NB4 (cell line): ENCODE results near the gene TAF4.

ENCODE experiments used
- DNase-seq: peaks from one replicate; pipeline ENCODE4 v3.0.0; 2010; ENCODE audit warnings: low read depth
- H3K4me3 ChIP-seq: one replicate; pipeline ENCODE4 v1.5.1; 2011; ENCODE audit warnings: mild to moderate bottlenecking, low read depth, low read length, moderate library complexity
- CTCF ChIP-seq: IDR thresholded peaks from one replicate; pipeline ENCODE4 v1.5.1; 2012; ENCODE audit warnings: low read depth, low read length
- MAX ChIP-seq: IDR thresholded peaks from 2 replicates; pipeline ENCODE4 v1.6.1; 2011; ENCODE audit warnings: low read depth, low read length
- MYC ChIP-seq: IDR thresholded peaks from 2 replicates; pipeline ENCODE4 v1.6.1; 2011; ENCODE audit warnings: low read depth, low read length
- POLR2A ChIP-seq: IDR thresholded peaks from 2 replicates; pipeline ENCODE4 v1.6.1; 2011; ENCODE audit warnings: mild to moderate bottlenecking; ENCODE audit not compliant: insufficient read length; ENCODE audit errors: extremely low read depth

The TAF4 gene

GRCh38 chr20:61940976-61941720 lies 124.5 kb downstream of the TAF4 start:
- no peak for DNase-seq
- no peak overlapping the region for H3K4me3 ChIP-seq
- TF ChIP-seq CTCF, result no peak
- TF ChIP-seq MAX, result peak; percentile 34; the same call in 1 of the 2 replicates

GRCh38 chr20:61940491-61940890 lies 125.2 kb downstream of the TAF4 start:
- DNase-seq, result no peak
- no peak overlapping the region for H3K4me3 ChIP-seq
- no peak for TF ChIP-seq POLR2A
- TF ChIP-seq MAX, result no peak
- no peak for TF ChIP-seq CTCF
- TF ChIP-seq MYC, result no peak

- DNase-seq, result no peak
- no peak overlapping the region for H3K4me3 ChIP-seq
- TF ChIP-seq MAX (no peak), POLR2A (no peak), CTCF (no peak), MYC (no peak)
These were observed 125.9 kb downstream of the TAF4 start for GRCh38 chr20:61939691-61940360.

- no peak overlapping the region for H3K4me3 ChIP-seq
- no peak for DNase-seq
- TF ChIP-seq POLR2A, result no peak
- TF ChIP-seq MAX, result no peak
- TF ChIP-seq MYC, result no peak
- no peak for TF ChIP-seq CTCF
These were observed 126.6 kb downstream of the TAF4 start for GRCh38 chr20:61938839-61939690.

GRCh38 chr20:61937963-61938838 lies 127.5 kb downstream of the TAF4 start:
- DNase-seq, result no peak
- no peak overlapping the region for H3K4me3 ChIP-seq
- TF ChIP-seq MAX, result no peak
- TF ChIP-seq MYC, result no peak
- TF ChIP-seq POLR2A, result no peak
- TF ChIP-seq CTCF, result no peak
